H1 (cell line): ENCODE measurements around the gene CPED1. TPM values are rescaled to one million over a fixed set of nuclear protein-coding genes. Genes with fewer than 3 reads are reported as not detected.
A peak's percentile ranks its signal among the peaks of the same experiment; 100 is the strongest.

Source experiments
- CTCF ChIA-PET: fragments of 300-600 bp; sonication (Branson Sonifier 250); formaldehyde crosslinking; loops from one replicate; lab custom pipeline; 2021; ENCODE audit not compliant: partially characterized antibody; lab: Charles Lee
- POLR2A ChIA-PET: fragments of 300-600 bp; sonication (Branson Sonifier 250); formaldehyde crosslinking; loops from one replicate; lab custom pipeline; 2021; ENCODE audit warnings: inconsistent platforms; ENCODE audit not compliant: partially characterized antibody; lab: Charles Lee
- DNase-seq, 2 experiments: peaks; one replicate each; pipeline versions ENCODE4 v3.0.0 to v3.0.0-alpha.2; 2010 to 2022; ENCODE audit warnings: low spot score in 2 of 2, low read depth in 1 of 2, mixed read lengths in 1 of 2
- FAIRE-seq: peaks from 2 replicates; lab custom pipeline; 2011; peaks lifted over from hg19 to GRCh38; lab: Jason Lieb, UNC
- H2AFZ ChIP-seq: 2 replicates; pipeline ENCODE4 v1.8.1; 2012; ENCODE audit warnings: low read length, inconsistent platforms
- H2AK5ac ChIP-seq: 2 replicates; pipeline ENCODE4 v1.6.1; 2013; ENCODE audit warnings: low read depth, low read length
- H2BK120ac ChIP-seq: replicated peaks from 2 replicates; pipeline ENCODE3; 2013; ENCODE audit warnings: low read depth, low read length, inconsistent platforms
- H2BK12ac ChIP-seq: 2 replicates; pipeline ENCODE4 v1.6.1; 2013; ENCODE audit warnings: low read depth, low read length
- H2BK15ac ChIP-seq: 2 replicates; pipeline ENCODE4 v1.6.1; 2013; ENCODE audit warnings: low read length
- H2BK20ac ChIP-seq: 2 replicates; pipeline ENCODE4 v1.6.1; 2013; ENCODE audit warnings: low read length
- H2BK5ac ChIP-seq: 2 replicates; pipeline ENCODE4 v1.6.1; 2013; ENCODE audit warnings: low read depth, low read length
- H3K14ac ChIP-seq: 2 replicates; pipeline ENCODE4 v1.6.1; 2013; ENCODE audit warnings: inconsistent platforms; ENCODE audit not compliant: insufficient read length
- H3K18ac ChIP-seq: 2 replicates; pipeline ENCODE4 v1.6.1; 2013; ENCODE audit warnings: low read length; ENCODE audit errors: extremely low read depth
- H3K23ac ChIP-seq: 2 replicates; pipeline ENCODE4 v1.6.1; 2013; ENCODE audit warnings: inconsistent platforms; ENCODE audit not compliant: insufficient read length
- H3K23me2 ChIP-seq: 2 replicates; pipeline ENCODE4 v1.6.1; 2013; ENCODE audit warnings: low read depth, low read length
- H3K27ac ChIP-seq: 2 replicates; pipeline ENCODE4 v1.6.1; 2011; ENCODE audit warnings: low read depth, low read length, inconsistent platforms
- H3K27me3 ChIP-seq, 4 experiments: replicated peaks in 1 of 4; 1 replicate in 1 of 4; 2 replicates in 3 of 4; pipeline versions ENCODE4 v1.6.1 to v1.8.1; 2011 to 2013; ENCODE audit warnings: low read length in 3 of 4, mild to moderate bottlenecking in 3 of 4, inconsistent platforms in 2 of 4, mixed read lengths in 2 of 4, moderate library complexity in 1 of 4; ENCODE audit not compliant: control insufficient read depth in 3 of 4, insufficient read depth in 3 of 4; ENCODE audit errors: extremely low read depth in 1 of 4
- H3K36me3 ChIP-seq, 4 experiments: 2 replicates each; pipeline versions ENCODE4 v1.6.1 to v1.8.1; 2011 to 2013; ENCODE audit warnings: mild to moderate bottlenecking in 4 of 4, low read length in 3 of 4, moderate library complexity in 2 of 4, control low read depth in 1 of 4, inconsistent platforms in 1 of 4; ENCODE audit not compliant: insufficient read depth in 4 of 4, control insufficient read depth in 2 of 4
- H3K4ac ChIP-seq: replicated peaks from 2 replicates; pipeline ENCODE3; 2013; ENCODE audit warnings: low read length, low read depth, mixed read lengths, inconsistent platforms; ENCODE audit not compliant: insufficient read length
- H3K4me1 ChIP-seq, 4 experiments: replicated peaks in 1 of 4; 1 replicate in 1 of 4; 2 replicates in 3 of 4; pipeline versions ENCODE4 v1.6.1 to v1.8.1; 2011 to 2013; ENCODE audit warnings: low read length in 3 of 4, inconsistent platforms in 2 of 4, mixed read lengths in 1 of 4; ENCODE audit not compliant: insufficient read depth in 4 of 4, control insufficient read depth in 3 of 4
- H3K4me2 ChIP-seq, 2 experiments: 2 replicates each; pipeline versions ENCODE4 v1.6.1 to v1.8.1; 2011 to 2013; ENCODE audit warnings: low read depth in 2 of 2, low read length in 2 of 2, control low read depth in 1 of 2, inconsistent platforms in 1 of 2, mild to moderate bottlenecking in 1 of 2; ENCODE audit not compliant: insufficient read depth in 1 of 2
- H3K4me3 ChIP-seq, 4 experiments: fragments of 200-600, 300-600 bp in 1 of 4; sonication (generic), shearing (Covaris generic), sonication (Bioruptor Twin) in 1 of 4; 2 replicates each; pipeline versions ENCODE4 v1.5.1 to v1.8.1; 2011 to 2016; ENCODE audit warnings: low read length in 4 of 4, low read depth in 3 of 4, control low read depth in 2 of 4, inconsistent platforms in 2 of 4, mild to moderate bottlenecking in 2 of 4, mixed read lengths in 1 of 4, moderate library complexity in 1 of 4; ENCODE audit not compliant: insufficient read depth in 2 of 4; ENCODE audit errors: extremely low read depth in 1 of 4
- H3K56ac ChIP-seq: replicated peaks from 2 replicates; pipeline ENCODE3; 2013; ENCODE audit warnings: low read depth, mild to moderate bottlenecking, mixed read lengths, low read length, inconsistent platforms; ENCODE audit not compliant: insufficient read length
- H3K79me1 ChIP-seq: 2 replicates; pipeline ENCODE4 v1.6.1; 2013; ENCODE audit warnings: low read depth, low read length, control low read depth
- H3K79me2 ChIP-seq, 2 experiments: 2 replicates each; pipeline versions ENCODE4 v1.6.1 to v1.8.1; 2012 to 2013; ENCODE audit warnings: low read length in 2 of 2, mild to moderate bottlenecking in 2 of 2, inconsistent platforms in 1 of 2; ENCODE audit not compliant: insufficient read depth in 2 of 2, control insufficient read depth in 1 of 2
- H3K9ac ChIP-seq, 4 experiments: replicated peaks in 1 of 4; 1 replicate in 1 of 4; 2 replicates in 3 of 4; pipeline versions ENCODE4 v1.6.1 to v1.8.1; 2011 to 2013; ENCODE audit warnings: low read depth in 3 of 4, low read length in 3 of 4, control low read depth in 2 of 4, mild to moderate bottlenecking in 2 of 4, moderate library complexity in 2 of 4, inconsistent platforms in 1 of 4; ENCODE audit errors: extremely low read depth in 1 of 4
- H3K9me3 ChIP-seq, 2 experiments: 2 replicates each; pipeline versions ENCODE4 v1.6.1 to v1.8.1; 2012 to 2013; ENCODE audit warnings: mild to moderate bottlenecking in 2 of 2, moderate library complexity in 2 of 2, control low read depth in 1 of 2, inconsistent platforms in 1 of 2, low read depth in 1 of 2, low read length in 1 of 2, mixed read lengths in 1 of 2; ENCODE audit not compliant: insufficient read depth in 2 of 2
- H4K20me1 ChIP-seq, 2 experiments: replicated peaks in 1 of 2; 2 replicates each; pipeline versions ENCODE3 to v1.8.1; 2011 to 2013; ENCODE audit warnings: inconsistent platforms in 2 of 2, low read length in 2 of 2, mild to moderate bottlenecking in 1 of 2; ENCODE audit not compliant: insufficient read depth in 2 of 2, control insufficient read depth in 1 of 2
- H4K5ac ChIP-seq: 2 replicates; pipeline ENCODE4 v1.6.1; 2013; ENCODE audit warnings: low read length, low read depth, mixed read lengths, inconsistent platforms; ENCODE audit not compliant: insufficient read length
- H4K8ac ChIP-seq: 2 replicates; pipeline ENCODE4 v1.8.0; 2013; ENCODE audit warnings: mild to moderate bottlenecking, moderate library complexity, low read length, inconsistent platforms; ENCODE audit not compliant: insufficient read depth; ENCODE audit errors: extremely low read depth
- H4K91ac ChIP-seq: replicated peaks from 2 replicates; pipeline ENCODE3; 2013; ENCODE audit warnings: low read length, mixed read lengths, inconsistent platforms; ENCODE audit not compliant: insufficient read length
- CHD1 ChIP-seq: IDR thresholded peaks from 2 replicates; pipeline ENCODE4 v1.6.1; 2012; ENCODE audit warnings: low read depth, low read length, improper control_type of control experiment
- CTCF ChIP-seq, 3 experiments: IDR thresholded peaks; 1 replicate in 2 of 3; 2 replicates in 1 of 3; pipeline versions ENCODE4 v1.5.1 to v1.6.1; 2011; ENCODE audit warnings: low read length in 3 of 3, mild to moderate bottlenecking in 3 of 3, inconsistent platforms in 2 of 3, low read depth in 1 of 3, moderate library complexity in 1 of 3; ENCODE audit not compliant: insufficient read depth in 1 of 3; ENCODE audit errors: control extremely low read depth in 1 of 3
- KDM4A ChIP-seq: IDR thresholded peaks from one replicate; pipeline ENCODE4 v1.7.1; 2012; ENCODE audit warnings: low read depth, mild to moderate bottlenecking, moderate library complexity, low read length, inconsistent platforms; ENCODE audit not compliant: severe bottlenecking
- RAD21 ChIP-seq, 2 experiments: IDR thresholded peaks in 1 of 2; conservative IDR thresholded peaks in 1 of 2; 2 replicates each; pipeline ENCODE4 v1.6.1; 2011; ENCODE audit warnings: low read depth in 2 of 2, low read length in 2 of 2, improper control_type of control experiment in 1 of 2, inconsistent platforms in 1 of 2, mild to moderate bottlenecking in 1 of 2, moderate library complexity in 1 of 2
- SIN3A ChIP-seq, 2 experiments: IDR thresholded peaks in 1 of 2; conservative IDR thresholded peaks in 1 of 2; 2 replicates each; pipeline ENCODE4 v1.6.1; 2011 to 2012; ENCODE audit warnings: low read length in 2 of 2, improper control_type of control experiment in 1 of 2, low read depth in 1 of 2, mild to moderate bottlenecking in 1 of 2
- TAF1 ChIP-seq: IDR thresholded peaks from 2 replicates; pipeline ENCODE4 v1.6.1; 2011; ENCODE audit warnings: mild to moderate bottlenecking, low read depth, low read length
- WGBS, 2 experiments: shearing (Covaris generic) in 1 of 2; methylation state at CpG; one replicate each; pipeline versions ENCODE4 v1.1.6 to v1.1.7; 2013 to 2015; ENCODE audit warnings: low lambda C conversion rate in 2 of 2, mixed read lengths in 2 of 2, inconsistent platforms in 1 of 2, low coverage in 1 of 2, missing lambda C conversion rate in 1 of 2; ENCODE audit not compliant: insufficient replicate concordance in 2 of 2, insufficient coverage in 1 of 2, insufficient read length in 1 of 2; ENCODE audit errors: extremely low coverage in 1 of 2, missing lambda C conversion rate in 1 of 2; 5-methylcytosine and 5-hydroxymethylcytosine counted together
- polyA plus RNA-seq, 7 experiments: library from polyadenylated mRNA; depleted of rRNA in 3 of 7; stranded (reverse) in 5 of 7; unstranded in 2 of 7; fragments of >200 nt in 5 of 7; fragments of 200-250 nt in 2 of 7; gene quantifications; 1 replicate in 5 of 7; 2 replicates in 1 of 7; 4 replicates in 1 of 7; pipeline versions ENCODE4 v1.2.1 to v1.2.3, GENCODE V29; 2011 to 2013; ENCODE audit warnings: missing spikeins in 2 of 7, mixed read lengths in 2 of 7
- total RNA-seq: library from RNA; stranded (reverse); fragmentation: NEBNext Ultra II Directional; extraction: Animal tissue kit (Norgen Biotek cat#: 25700); gene quantifications from 2 replicates; pipeline ENCODE4 v1.2.1, GENCODE V29; 2021

Gene CPED1
- total and polyA plus RNA-seq, 2 of the 8 experiments (the other 6 are each of a cell fraction or from before 2014, with no cell fraction given), result 0.08 to 0.39 TPM

- Histone ChIP-seq H3K14ac (no peak overlapping the region), H2BK5ac (no peak overlapping the region), H2BK15ac (no peak overlapping the region), H2BK120ac (no peak overlapping the region), H3K27me3 (no peaks in the 10 kb centered on the region), H4K8ac (no peak overlapping the region), H2BK20ac (no peak overlapping the region), H3K79me2 (no peaks in the 10 kb centered on the region), H3K9ac (no peak overlapping the region), H3K23ac (no peak overlapping the region), H4K20me1 (no peaks in the 10 kb centered on the region), H4K5ac (no peak overlapping the region), H3K9me3 (no peaks in the 10 kb centered on the region), H3K4me2 (no peak overlapping the region), H3K4ac (no peak overlapping the region), H4K91ac (no peak overlapping the region), H2AFZ (no peak overlapping the region), H3K23me2 (no peaks in the 10 kb centered on the region), H3K4me1 (no peaks in the 10 kb centered on the region), H3K27ac (no peak overlapping the region), H3K18ac (no peak overlapping the region), H3K56ac (no peak overlapping the region), H3K36me3 (no peaks in the 10 kb centered on the region), H2AK5ac (no peak overlapping the region), H3K4me3 (no peak overlapping the region), H2BK12ac (no peak overlapping the region), H3K79me1 (no peaks in the 10 kb centered on the region)
- CTCF ChIA-PET, result interaction anchor here (0.9 to 1.1 kb wide), 3 partner anchors 76 to 202 kb away, joined by 3 read pairs; no protein-coding TSS in a partner anchor
- no peak for FAIRE-seq
- POLR2A ChIA-PET, result interaction anchor here (2.2 kb wide), 1 partner anchor 9 kb away, joined by 7 read pairs; no protein-coding TSS in a partner anchor
- TF ChIP-seq TAF1, result no peak
- TF ChIP-seq CTCF (IDR thresholded peaks at IDR 0.05; ENCODE audit: control extremely low read depth in 1 of 3, insufficient read depth in 1 of 3, low read depth in 1 of 3, low read length in 3 of 3), result peak in 1 of 3 experiments; percentile 9; a peak in 1 of 4 replicates
- no peak for TF ChIP-seq CHD1
- no peak for TF ChIP-seq SIN3A (conservative IDR thresholded peaks at IDR 0.05 in 1 of 2, IDR thresholded peaks at IDR 0.05 in 1 of 2; ENCODE audit: low read depth in 1 of 2, low read length in 2 of 2)
- TF ChIP-seq KDM4A, result no peak
- TF ChIP-seq RAD21 (IDR thresholded peaks at IDR 0.05 in 1 of 2, conservative IDR thresholded peaks at IDR 0.05 in 1 of 2; ENCODE audit: low read depth in 2 of 2, low read length in 2 of 2), result peak; percentile 39 to 46
- 75% methylated on average over 3 of the region's 3 CpGs; no CpG with 5 or more reads in 1 of the 2 experiments for WGBS, 2 experiments
- DNase-seq, result no peak
Observed at GRCh38 chr7:121337398-121337797, 348.9 kb downstream of the CPED1 start.
